ENCODE results near the gene CECR2. TPM values are rescaled to one million over a fixed set of nuclear protein-coding genes. Genes with fewer than 3 reads are reported as not detected.

The CECR2 gene
- total and polyA plus RNA-seq, 2 of the 8 experiments (the other 6 are each of a cell fraction or from before 2014, with no cell fraction given) = 18.3 to 123 TPM

DNA sequence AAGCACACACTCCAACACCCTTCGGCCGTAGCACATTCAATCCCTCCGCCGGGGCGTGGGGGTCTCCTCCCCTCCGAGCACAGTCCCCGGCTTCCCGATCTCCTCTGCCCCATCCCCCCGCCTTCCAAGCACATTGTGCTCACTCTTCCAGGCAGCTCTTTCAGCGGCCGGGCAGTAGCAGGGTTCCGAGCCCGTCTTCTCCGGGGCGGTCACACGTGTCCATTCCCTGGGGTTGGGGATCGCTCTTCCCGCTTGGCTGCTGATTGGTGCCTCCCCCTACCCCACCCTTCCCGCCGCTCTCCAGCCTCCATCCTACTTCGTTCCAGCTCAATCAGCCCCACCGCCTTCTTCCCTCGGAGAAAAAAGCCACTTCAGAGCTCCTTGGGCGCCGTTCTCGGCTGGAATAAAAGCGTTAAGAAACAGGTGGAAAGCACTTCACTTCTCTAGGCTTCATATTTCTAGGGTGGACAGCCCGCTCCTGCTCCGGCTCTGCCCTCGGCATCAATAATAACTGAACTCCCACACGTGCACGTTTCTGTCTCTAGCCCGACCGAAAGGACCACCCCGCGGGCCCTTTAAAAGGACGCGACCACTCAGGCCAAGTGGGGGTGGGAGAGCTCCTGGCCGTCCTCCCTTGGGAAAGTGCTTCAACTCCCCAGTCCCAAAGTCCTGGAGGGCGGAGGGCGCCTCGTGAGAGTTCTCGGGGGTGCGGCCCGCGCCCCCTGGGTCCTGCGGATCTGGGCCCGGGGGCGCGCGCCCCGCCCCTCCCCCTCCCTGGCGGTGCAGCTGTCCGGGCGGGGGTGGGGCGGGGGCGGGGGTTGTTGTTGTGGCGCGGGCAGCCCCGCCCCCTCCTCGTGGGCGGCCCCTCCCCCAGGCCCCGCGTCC, 464 bp upstream of the CECR2 start (continued):
- TF ChIP-seq, protein P1, sequence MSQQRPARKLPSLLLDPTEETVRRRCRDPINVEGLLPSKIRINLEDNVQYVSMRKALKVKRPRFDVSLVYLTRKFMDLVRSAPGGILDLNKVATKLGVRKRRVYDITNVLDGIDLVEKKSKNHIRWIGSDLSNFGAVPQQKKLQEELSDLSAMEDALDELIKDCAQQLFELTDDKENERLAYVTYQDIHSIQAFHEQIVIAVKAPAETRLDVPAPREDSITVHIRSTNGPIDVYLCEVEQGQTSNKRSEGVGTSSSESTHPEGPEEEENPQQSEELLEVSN (IDR thresholded peaks at IDR 0.05) = peak; percentile 84
- TF ChIP-seq RNF2 (IDR thresholded peaks at IDR 0.05; ENCODE audit: borderline replicate concordance, low read depth, low read length, missing control alignments, poor library complexity, severe bottlenecking) (no peak), JUND (IDR thresholded peaks at IDR 0.05; ENCODE audit: low read length) (peak; percentile 78)
